NT2/D1 (cell line): Measurements from ENCODE around the gene ARHGEF4.

Experiments used
- SUZ12 ChIP-seq: IDR thresholded peaks from 2 replicates; pipeline ENCODE4 v1.6.1; 2011; ENCODE audit not compliant: insufficient read length, insufficient read depth; ENCODE audit errors: extremely low read depth
- ZNF274 ChIP-seq: IDR thresholded peaks from 2 replicates; pipeline ENCODE4 v1.6.1; 2011; ENCODE audit warnings: mild to moderate bottlenecking, low read depth, low read length

GRCh38 chr2:130981667-130982066, 145.0 kb downstream of the ARHGEF4 start:
- no peak for TF ChIP-seq ZNF274
- no peak for TF ChIP-seq SUZ12
